ENCODE results near the gene ARL16. TPM values are rescaled to one million over a fixed set of nuclear protein-coding genes. Genes with fewer than 3 reads are reported as not detected.

Gene ARL16
- total RNA-seq, 1 experiment from 2014 or later = 47.5 TPM

- Histone ChIP-seq H3K9ac (ENCODE audit: low read length) (peak overlapping the region; percentile 93), H3K27me3 (ENCODE audit: insufficient read depth, low read length) (no peaks in the 10 kb centered on the region), H3K4me1 (ENCODE audit: control insufficient read depth in 1 of 2, insufficient read depth in 2 of 2, low read length in 2 of 2) (peaks cover 32 to 48% of the 10 kb centered on the region in 2 experiments), H3K4me2 (ENCODE audit: low read length) (peak overlapping the region; percentile 100), H3K9me3 (ENCODE audit: control insufficient read depth in 1 of 2, insufficient read depth in 1 of 2, low read depth in 1 of 2, low read length in 2 of 2) (no peaks in the 10 kb centered on the region), H3K27ac (ENCODE audit: low read depth, low read length) (peak overlapping the region; percentile 96), H3K9me2 (ENCODE audit: insufficient read depth) (no peaks in the 10 kb centered on the region), H2AFZ (ENCODE audit: low read depth, low read length, poor library complexity, severe bottlenecking) (no peak overlapping the region), H3K36me3 (ENCODE audit: control insufficient read depth in 1 of 2, insufficient read depth in 2 of 2, low read length in 2 of 2) (peaks cover 11 to 25% of the 10 kb centered on the region in 2 experiments; a peak in 3 of 4 replicates), H3K4me3 (replicated peaks in 1 of 2; ENCODE audit: low read depth in 1 of 2, low read length in 2 of 2) (peak overlapping the region in 1 of 2 experiments; percentile 96; a peak in 3 of 4 replicates), H3K79me2 (ENCODE audit: insufficient read depth, low read length) (peaks cover 53% of the 10 kb centered on the region), H4K20me1 (ENCODE audit: insufficient read depth) (no peaks in the 10 kb centered on the region)
- TF ChIP-seq POLR2A (IDR thresholded peaks at IDR 0.05; ENCODE audit: borderline replicate concordance, extremely low read depth, insufficient read depth, insufficient read length) (peak; percentile 55), TCF7L2 (IDR thresholded peaks at IDR 0.05; ENCODE audit: borderline replicate concordance, extremely low read depth, insufficient read depth, insufficient read length) (no peak), JUND (IDR thresholded peaks at IDR 0.05) (no peak)
- ChIA-PET CTCF (no interaction called here), RAD21 (ENCODE audit: low non-redundant PET in 1 of 2, low total read pairs in 2 of 2, uncharacterized antibody in 2 of 2, unreplicated experiment in 2 of 2) (no interaction called here), POLR2A (interaction anchor here (0.8 to 1.5 kb wide), 2 partner anchors 8 to 28 kb away, joined by 3 to 5 read pairs; partner anchors contain the start of genes ARL16, HGS and MRPL12)
- DNase-seq (ENCODE audit: low read depth, low spot score) (no peak), ATAC-seq (no peak)
- intact Hi-C loops (cut with micrococcal nuclease) = no loop called here
- no TSS peak for BruUV-seq (replicated peaks)
These were observed 27.1 kb upstream of the ARL16 start for GRCh38 chr17:81710514-81711308.

GRCh38 chr17:81708739-81709185 lies 25.2 kb upstream of the ARL16 start:
- H3K4me1 ChIP-seq (ENCODE audit: control insufficient read depth in 1 of 2, insufficient read depth in 2 of 2, low read length in 2 of 2) = peaks cover 31 to 51% of the 10 kb centered on the region in 2 experiments
- RAD21 ChIA-PET (ENCODE audit: low non-redundant PET in 1 of 2, low total read pairs in 2 of 2, uncharacterized antibody in 2 of 2, unreplicated experiment in 2 of 2) = no interaction called here
- H3K4me2 ChIP-seq (ENCODE audit: low read length) = no peak overlapping the region
- intact Hi-C loops (cut with micrococcal nuclease) = no loop called here
- no peaks in the 10 kb centered on the region for H3K9me3 ChIP-seq (ENCODE audit: control insufficient read depth in 1 of 2, insufficient read depth in 1 of 2, low read depth in 1 of 2, low read length in 2 of 2)
- no peak for ATAC-seq
- H3K27ac ChIP-seq (ENCODE audit: low read depth, low read length) = peak overlapping the region; percentile 2; the same call in 1 of the 2 replicates
- peaks cover 54% of the 10 kb centered on the region for H3K79me2 ChIP-seq (ENCODE audit: insufficient read depth, low read length)
- H3K9ac ChIP-seq (ENCODE audit: low read length) = no peak overlapping the region
- H2AFZ ChIP-seq (ENCODE audit: low read depth, low read length, poor library complexity, severe bottlenecking) = no peak overlapping the region
- POLR2A ChIA-PET = no interaction called here
- peaks cover 16 to 40% of the 10 kb centered on the region in 2 experiments; a peak in 3 of 4 replicates for H3K36me3 ChIP-seq (ENCODE audit: control insufficient read depth in 1 of 2, insufficient read depth in 2 of 2, low read length in 2 of 2)
- H4K20me1 ChIP-seq (ENCODE audit: insufficient read depth) = no peaks in the 10 kb centered on the region
- DNase-seq (ENCODE audit: low read depth, low spot score) = no peak
- TF ChIP-seq CBX3 (IDR thresholded peaks at IDR 0.05; ENCODE audit: low read depth) (no peak), POLR2AphosphoS5 (IDR thresholded peaks at IDR 0.05; ENCODE audit: low read depth, low read length) (peak; percentile 32), RAD21 (IDR thresholded peaks at IDR 0.05; ENCODE audit: low read depth) (no peak), POLR2A (IDR thresholded peaks at IDR 0.05; ENCODE audit: borderline replicate concordance, extremely low read depth, insufficient read depth, insufficient read length) (peak; percentile 29), ZBTB33 (IDR thresholded peaks at IDR 0.05; ENCODE audit: extremely low read depth, insufficient replicate concordance, low read length) (no peak), ZFX (IDR thresholded peaks at IDR 0.05) (no peak)
- BruUV-seq (replicated peaks) = no TSS peak
- no peak overlapping the region for H3K4me3 ChIP-seq (replicated peaks in 1 of 2; ENCODE audit: low read depth in 1 of 2, low read length in 2 of 2)
- no peaks in the 10 kb centered on the region for H3K9me2 ChIP-seq (ENCODE audit: insufficient read depth)
- no peaks in the 10 kb centered on the region for H3K27me3 ChIP-seq (ENCODE audit: insufficient read depth, low read length)
- CTCF ChIA-PET = no interaction called here
